ENCODE data around the gene ADAMTS3. TPM values are rescaled to one million over a fixed set of nuclear protein-coding genes. Genes with fewer than 3 reads are reported as not detected.

ADAMTS3 gene
- total and polyA plus RNA-seq, 2 experiments from 2014 or later = 1.2 to 3.7 TPM

DNA sequence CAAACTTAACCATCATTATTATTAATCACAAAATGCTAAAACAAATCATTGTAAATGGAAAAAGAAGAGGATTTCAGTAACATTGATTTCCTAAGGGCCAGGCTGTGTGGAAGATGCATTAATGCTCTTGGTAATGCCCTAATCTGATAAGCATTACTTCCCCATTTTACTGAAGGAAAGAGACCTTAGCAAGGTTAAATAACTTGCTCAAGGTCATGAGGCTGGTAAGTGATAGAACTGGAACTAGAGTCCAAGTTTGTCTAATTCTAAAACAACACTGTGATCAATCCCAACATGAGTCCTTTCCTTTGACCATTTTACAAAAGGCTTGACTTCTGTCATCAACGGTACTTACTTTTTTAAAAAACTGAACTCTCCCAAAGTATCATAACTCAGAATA is 32.6 kb downstream of the ADAMTS3 start (continued):
- TF ChIP-seq, protein P1, sequence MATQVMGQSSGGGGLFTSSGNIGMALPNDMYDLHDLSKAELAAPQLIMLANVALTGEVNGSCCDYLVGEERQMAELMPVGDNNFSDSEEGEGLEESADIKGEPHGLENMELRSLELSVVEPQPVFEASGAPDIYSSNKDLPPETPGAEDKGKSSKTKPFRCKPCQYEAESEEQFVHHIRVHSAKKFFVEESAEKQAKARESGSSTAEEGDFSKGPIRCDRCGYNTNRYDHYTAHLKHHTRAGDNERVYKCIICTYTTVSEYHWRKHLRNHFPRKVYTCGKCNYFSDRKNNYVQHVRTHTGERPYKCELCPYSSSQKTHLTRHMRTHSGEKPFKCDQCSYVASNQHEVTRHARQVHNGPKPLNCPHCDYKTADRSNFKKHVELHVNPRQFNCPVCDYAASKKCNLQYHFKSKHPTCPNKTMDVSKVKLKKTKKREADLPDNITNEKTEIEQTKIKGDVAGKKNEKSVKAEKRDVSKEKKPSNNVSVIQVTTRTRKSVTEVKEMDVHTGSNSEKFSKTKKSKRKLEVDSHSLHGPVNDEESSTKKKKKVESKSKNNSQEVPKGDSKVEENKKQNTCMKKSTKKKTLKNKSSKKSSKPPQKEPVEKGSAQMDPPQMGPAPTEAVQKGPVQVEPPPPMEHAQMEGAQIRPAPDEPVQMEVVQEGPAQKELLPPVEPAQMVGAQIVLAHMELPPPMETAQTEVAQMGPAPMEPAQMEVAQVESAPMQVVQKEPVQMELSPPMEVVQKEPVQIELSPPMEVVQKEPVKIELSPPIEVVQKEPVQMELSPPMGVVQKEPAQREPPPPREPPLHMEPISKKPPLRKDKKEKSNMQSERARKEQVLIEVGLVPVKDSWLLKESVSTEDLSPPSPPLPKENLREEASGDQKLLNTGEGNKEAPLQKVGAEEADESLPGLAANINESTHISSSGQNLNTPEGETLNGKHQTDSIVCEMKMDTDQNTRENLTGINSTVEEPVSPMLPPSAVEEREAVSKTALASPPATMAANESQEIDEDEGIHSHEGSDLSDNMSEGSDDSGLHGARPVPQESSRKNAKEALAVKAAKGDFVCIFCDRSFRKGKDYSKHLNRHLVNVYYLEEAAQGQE (IDR thresholded peaks at IDR 0.05; ENCODE audit: unreplicated experiment) = no peak
- TF ChIP-seq ZNF114 (CRISPR knock-in tag; IDR thresholded peaks at IDR 0.05) (no peak), JUNB (IDR thresholded peaks at IDR 0.05; ENCODE audit: unreplicated experiment) (no peak)
- TF ChIP-seq, protein P2, sequence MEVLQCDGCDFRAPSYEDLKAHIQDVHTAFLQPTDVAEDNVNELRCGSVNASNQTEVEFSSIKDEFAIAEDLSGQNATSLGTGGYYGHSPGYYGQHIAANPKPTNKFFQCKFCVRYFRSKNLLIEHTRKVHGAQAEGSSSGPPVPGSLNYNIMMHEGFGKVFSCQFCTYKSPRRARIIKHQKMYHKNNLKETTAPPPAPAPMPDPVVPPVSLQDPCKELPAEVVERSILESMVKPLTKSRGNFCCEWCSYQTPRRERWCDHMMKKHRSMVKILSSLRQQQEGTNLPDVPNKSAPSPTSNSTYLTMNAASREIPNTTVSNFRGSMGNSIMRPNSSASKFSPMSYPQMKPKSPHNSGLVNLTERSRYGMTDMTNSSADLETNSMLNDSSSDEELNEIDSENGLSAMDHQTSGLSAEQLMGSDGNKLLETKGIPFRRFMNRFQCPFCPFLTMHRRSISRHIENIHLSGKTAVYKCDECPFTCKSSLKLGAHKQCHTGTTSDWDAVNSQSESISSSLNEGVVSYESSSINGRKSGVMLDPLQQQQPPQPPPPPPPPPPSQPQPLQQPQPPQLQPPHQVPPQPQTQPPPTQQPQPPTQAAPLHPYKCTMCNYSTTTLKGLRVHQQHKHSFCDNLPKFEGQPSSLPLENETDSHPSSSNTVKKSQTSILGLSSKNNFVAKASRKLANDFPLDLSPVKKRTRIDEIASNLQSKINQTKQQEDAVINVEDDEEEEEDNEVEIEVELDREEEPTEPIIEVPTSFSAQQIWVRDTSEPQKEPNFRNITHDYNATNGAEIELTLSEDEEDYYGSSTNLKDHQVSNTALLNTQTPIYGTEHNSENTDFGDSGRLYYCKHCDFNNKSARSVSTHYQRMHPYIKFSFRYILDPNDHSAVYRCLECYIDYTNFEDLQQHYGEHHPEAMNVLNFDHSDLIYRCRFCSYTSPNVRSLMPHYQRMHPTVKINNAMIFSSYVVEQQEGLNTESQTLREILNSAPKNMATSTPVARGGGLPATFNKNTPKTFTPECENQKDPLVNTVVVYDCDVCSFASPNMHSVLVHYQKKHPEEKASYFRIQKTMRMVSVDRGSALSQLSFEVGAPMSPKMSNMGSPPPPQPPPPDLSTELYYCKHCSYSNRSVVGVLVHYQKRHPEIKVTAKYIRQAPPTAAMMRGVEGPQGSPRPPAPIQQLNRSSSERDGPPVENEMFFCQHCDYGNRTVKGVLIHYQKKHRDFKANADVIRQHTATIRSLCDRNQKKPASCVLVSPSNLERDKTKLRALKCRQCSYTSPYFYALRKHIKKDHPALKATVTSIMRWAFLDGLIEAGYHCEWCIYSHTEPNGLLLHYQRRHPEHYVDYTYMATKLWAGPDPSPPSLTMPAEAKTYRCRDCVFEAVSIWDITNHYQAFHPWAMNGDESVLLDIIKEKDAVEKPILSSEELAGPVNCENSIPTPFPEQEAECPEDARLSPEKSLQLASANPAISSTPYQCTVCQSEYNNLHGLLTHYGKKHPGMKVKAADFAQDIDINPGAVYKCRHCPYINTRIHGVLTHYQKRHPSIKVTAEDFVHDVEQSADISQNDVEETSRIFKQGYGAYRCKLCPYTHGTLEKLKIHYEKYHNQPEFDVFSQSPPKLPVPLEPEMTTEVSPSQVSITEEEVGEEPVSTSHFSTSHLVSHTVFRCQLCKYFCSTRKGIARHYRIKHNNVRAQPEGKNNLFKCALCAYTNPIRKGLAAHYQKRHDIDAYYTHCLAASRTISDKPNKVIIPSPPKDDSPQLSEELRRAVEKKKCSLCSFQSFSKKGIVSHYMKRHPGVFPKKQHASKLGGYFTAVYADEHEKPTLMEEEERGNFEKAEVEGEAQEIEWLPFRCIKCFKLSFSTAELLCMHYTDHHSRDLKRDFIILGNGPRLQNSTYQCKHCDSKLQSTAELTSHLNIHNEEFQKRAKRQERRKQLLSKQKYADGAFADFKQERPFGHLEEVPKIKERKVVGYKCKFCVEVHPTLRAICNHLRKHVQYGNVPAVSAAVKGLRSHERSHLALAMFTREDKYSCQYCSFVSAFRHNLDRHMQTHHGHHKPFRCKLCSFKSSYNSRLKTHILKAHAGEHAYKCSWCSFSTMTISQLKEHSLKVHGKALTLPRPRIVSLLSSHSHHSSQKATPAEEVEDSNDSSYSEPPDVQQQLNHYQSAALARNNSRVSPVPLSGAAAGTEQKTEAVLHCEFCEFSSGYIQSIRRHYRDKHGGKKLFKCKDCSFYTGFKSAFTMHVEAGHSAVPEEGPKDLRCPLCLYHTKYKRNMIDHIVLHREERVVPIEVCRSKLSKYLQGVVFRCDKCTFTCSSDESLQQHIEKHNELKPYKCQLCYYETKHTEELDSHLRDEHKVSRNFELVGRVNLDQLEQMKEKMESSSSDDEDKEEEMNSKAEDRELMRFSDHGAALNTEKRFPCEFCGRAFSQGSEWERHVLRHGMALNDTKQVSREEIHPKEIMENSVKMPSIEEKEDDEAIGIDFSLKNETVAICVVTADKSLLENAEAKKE (CRISPR knock-in tag; IDR thresholded peaks at IDR 0.05) = no peak

DNA sequence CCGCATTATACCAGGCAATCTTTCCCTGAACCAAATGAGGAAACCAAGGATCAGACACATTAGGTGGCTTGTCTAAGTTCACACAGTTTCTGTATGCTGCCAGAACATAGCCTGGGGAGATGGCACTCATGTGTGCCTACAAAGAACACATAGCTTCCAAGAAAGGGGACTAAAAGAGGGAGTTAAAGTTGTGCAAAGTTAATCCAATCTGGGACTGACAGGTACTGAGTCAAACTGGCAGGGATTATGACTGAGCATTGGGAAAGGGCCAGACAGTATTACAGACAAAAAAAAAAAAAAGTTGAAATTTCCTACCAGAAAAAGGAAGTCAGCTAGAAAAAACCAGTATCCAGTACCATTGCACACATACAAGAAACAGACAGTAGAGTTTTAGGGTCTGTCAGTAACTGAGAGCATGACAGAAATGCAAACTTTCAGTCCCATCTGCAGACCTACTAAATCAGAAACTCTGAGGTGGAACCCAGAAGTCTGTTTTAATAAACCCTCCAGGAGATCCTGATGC is 37.2 kb downstream of the ADAMTS3 start:
- H3K27me3 ChIP-seq (ENCODE audit: insufficient read depth) = no peaks in the 10 kb centered on the region
- Mint-ChIP-seq H3K4me1 (no peaks in the 10 kb centered on the region), H3K36me3 (ENCODE audit: low read depth) (no peaks in the 10 kb centered on the region), H3K4me3 (no peak overlapping the region), H3K27me3 (ENCODE audit: insufficient read depth, low read depth, poor library complexity) (peaks cover 2% of the 10 kb centered on the region), H3K27ac (no peak overlapping the region), H3K9me3 (no peaks in the 10 kb centered on the region)
- ATAC-seq = no peak
- H3K4me1 ChIP-seq (ENCODE audit: insufficient read depth) = no peaks in the 10 kb centered on the region
- H2AFZ ChIP-seq = no peak overlapping the region
- no peaks in the 10 kb centered on the region for H3K9me2 ChIP-seq (ENCODE audit: insufficient read depth)
- no peaks in the 10 kb centered on the region for H4K20me1 ChIP-seq (replicated peaks; ENCODE audit: insufficient read depth)
- no peak overlapping the region for H3K4me2 ChIP-seq
- no peak for DNase-seq (ENCODE audit: low spot score)
- H3K79me2 ChIP-seq (replicated peaks; ENCODE audit: insufficient read depth) = no peaks in the 10 kb centered on the region
- no peak overlapping the region for H3K4me3 ChIP-seq
- no peaks in the 10 kb centered on the region for H3K36me3 ChIP-seq (ENCODE audit: insufficient read depth)
- H3K27ac ChIP-seq (ENCODE audit: low read depth) = no peak overlapping the region
- no peaks in the 10 kb centered on the region for H3F3A ChIP-seq (replicated peaks; ENCODE audit: low read depth)
- no peak for TF ChIP-seq CREB1 (CRISPR knock-in tag; IDR thresholded peaks at IDR 0.05; ENCODE audit: low read depth)
- TF ChIP-seq JUNB (IDR thresholded peaks at IDR 0.05; ENCODE audit: unreplicated experiment) = no peak
- no peak for TF ChIP-seq ETS1 (IDR thresholded peaks at IDR 0.05)
